ENCODE data around the gene SGMS1.
"Not testable (repeated sequence)": the region's sequence is repeated elsewhere in the genome, so short reads cannot be mapped to it uniquely, and the experiment has no call there.

The SGMS1 gene

DNA sequence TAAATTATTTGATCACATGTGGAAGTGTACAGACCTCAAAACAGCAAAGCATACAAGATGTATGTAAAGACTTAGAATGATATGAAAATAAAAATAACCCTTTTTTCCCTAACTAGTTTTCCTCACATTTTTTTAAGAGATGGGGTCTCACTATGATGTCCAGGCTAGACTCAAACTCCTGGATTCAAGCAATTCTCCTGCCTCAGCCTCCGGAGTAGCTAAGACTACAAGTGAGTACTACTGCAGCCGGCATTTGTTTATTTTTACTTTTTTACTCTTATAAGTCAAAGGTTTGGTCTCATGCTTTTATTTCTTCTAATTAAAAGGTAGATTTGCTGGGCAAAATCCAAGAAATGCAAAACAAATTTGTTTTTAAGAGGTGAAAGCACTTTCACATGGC, 248.0 kb downstream of the SGMS1 start:
- DNase-seq (ENCODE audit: low read depth in 3 of 3): no peak

DNA sequence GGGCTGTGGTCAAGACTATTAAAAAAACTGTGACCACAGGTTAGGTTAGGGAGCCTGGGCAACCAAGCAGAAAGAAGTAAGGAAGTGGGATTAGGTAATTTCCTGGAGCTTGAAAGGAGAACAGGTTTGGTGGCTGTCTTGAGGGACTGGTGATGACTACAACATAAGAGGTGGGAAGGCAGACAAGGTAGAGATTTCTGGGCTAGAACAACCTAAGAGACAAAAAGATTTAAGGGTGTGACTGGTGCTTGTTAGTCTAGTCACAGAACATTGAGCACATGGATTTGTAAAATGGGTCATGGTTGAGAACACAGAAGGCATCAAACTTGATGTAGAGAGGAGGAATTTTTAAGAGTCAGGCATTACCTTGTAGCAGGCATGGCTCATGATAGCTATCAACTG, 248.7 kb downstream of the SGMS1 start:
- no peak for DNase-seq (ENCODE audit: low read depth in 3 of 3)

DNA sequence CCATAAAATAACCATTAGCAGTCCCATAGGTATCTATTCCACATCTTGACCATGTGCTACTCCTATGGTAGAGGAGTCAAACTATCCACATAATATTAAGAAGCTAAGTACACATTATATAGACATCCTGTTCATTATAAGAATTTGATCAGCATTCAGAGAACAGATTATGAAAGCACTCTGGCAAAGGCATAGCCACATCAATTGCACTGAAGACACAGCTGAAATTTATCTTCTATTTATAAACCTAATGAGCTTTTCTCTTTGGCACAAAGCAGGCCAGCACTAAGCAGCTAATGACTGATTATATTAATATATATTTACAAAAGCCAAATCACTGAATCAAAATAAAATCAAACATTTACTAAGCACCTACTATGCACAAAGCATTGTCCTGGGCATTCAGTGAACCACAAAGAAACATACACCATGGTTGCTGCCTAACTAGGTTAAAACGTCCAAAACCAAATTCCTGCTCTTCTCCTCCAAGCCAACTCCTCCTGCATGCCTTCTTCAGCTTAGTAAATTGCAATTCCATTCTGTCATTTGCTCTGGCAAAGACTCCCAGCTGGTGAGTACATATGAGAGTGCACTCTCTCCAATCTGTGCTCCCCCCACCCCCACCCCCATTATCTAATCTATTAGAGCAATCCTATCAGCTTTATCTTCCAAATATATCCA, 249.8 kb downstream of the SGMS1 start:
- no peak for DNase-seq (ENCODE audit: low read depth in 3 of 3)

DNA sequence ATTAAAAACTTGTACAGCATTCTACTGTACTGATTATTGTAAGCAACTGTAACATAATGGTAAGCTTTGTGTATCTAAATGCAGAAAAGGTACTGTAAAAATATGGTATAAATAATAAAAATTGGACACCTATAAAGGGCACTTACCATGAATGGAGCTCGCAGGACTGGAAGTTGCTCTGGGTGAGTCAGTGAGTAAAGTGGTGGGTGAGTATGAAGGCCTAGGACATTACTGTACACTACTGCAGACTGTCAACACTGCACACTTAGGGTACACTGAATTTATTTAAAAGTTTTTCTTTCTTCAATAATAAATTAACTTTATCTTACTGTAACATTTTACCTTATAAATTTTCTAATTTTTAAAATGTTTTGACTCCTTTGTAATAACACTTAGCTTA, 253.8 kb downstream of the SGMS1 start:
- no peak for DNase-seq (ENCODE audit: low read depth in 3 of 3)

DNA sequence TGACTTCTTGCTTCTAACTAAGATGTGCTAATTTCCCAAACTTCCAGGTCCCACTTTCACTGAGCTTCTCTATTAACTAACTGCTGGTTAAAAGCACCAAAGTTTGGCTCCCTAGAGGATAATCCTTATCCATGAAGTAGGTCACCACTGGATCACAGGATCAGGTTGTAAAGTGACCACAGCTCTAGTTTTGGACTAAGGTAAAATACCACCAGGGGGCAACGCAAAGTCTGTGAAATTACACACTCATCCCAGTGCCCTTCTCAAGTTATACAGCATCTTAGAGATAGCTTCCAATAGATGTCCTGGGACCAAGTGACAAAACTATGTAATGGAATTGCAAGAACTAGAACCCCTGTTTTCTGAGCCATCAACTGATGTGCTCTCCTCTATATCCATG, 256.0 kb downstream of the SGMS1 start:
- no peak for DNase-seq (ENCODE audit: low read depth in 3 of 3)

DNA sequence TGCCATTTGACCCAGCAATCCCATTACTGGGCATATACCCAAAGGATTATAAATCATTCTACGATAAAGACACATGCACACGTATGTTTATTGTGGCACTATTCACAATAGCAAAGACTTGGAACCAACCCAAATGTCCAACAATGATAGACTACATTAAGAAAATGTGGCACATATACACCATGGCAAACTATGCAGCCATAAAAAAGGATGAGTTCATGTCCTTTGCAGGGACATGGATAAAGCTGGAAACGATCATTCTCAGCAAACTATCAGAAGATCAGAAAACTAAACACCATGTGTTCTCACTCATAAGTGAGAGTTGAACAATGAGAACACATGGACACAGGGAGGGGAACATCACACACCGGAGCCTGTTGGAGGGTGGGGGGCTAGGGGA, 257.3 kb downstream of the SGMS1 start:
- DNase-seq (ENCODE audit: low read depth in 3 of 3): not testable (repeated sequence)

DNA sequence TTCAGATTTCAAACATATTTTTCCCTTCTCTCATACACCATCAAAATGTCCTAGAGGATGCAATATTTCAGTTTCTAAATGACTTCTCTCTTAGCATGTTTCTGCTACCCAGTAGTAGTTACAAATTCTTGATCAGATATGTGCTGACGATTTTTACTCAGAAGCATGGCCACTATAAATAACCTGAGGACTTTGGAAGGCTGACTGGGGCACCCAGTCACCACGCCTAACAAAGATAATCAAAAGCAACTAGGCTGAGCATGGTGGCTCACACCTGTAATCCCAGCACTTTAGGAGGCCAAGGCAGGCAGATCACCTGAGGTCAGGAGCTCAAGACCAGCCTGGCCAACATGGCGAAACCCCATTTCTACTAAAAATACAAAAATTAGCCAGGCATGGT, 259.0 kb downstream of the SGMS1 start:
- not testable (repeated sequence) for DNase-seq (ENCODE audit: low read depth in 3 of 3)

DNA sequence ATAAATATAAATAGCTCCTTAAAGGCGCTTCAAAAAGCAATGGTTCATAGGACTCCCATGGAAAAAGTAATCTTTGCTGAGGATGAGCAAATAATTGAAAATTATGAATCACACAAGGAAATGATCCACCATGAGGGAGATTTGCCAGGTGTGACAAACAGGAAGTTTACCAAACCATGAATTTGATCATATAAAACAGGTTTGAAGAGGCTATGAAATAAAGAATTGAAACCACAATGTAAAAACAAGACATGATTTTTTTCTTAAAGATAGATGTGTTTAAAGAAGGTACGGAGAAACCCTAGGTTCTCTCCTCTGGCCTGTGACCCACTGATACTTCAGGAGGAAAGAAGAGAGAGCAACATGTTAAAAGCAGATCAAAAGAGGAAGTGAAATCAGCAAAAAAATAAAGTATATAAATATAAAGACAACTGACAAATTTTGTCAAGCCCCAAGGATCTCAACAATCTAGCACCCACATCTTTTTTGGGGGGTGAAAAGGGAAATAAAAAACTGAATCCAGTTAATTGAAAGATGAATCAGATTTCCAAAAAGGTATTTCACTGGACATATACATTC, 261.1 kb downstream of the SGMS1 start:
- no peak for DNase-seq (ENCODE audit: low read depth in 3 of 3)

DNA sequence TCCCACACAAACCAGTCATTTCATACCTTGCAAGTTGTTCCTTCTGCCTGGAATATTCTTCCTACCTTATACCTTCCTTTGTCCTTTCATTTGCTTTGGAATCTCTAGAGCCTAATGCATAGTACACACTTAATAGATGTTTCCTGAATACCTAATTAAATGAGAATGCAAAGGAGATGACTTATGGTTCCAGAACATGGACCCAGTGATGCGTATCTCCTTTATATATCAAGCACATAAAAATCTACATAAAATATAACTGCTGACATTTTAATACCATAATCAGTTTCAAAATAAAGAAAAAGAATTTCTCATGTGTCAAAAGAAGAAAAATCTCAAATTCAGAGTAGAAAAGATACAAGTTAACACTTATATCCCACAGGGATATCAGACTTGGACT, 261.8 kb downstream of the SGMS1 start:
- no peak for DNase-seq (ENCODE audit: low read depth in 3 of 3)

DNA sequence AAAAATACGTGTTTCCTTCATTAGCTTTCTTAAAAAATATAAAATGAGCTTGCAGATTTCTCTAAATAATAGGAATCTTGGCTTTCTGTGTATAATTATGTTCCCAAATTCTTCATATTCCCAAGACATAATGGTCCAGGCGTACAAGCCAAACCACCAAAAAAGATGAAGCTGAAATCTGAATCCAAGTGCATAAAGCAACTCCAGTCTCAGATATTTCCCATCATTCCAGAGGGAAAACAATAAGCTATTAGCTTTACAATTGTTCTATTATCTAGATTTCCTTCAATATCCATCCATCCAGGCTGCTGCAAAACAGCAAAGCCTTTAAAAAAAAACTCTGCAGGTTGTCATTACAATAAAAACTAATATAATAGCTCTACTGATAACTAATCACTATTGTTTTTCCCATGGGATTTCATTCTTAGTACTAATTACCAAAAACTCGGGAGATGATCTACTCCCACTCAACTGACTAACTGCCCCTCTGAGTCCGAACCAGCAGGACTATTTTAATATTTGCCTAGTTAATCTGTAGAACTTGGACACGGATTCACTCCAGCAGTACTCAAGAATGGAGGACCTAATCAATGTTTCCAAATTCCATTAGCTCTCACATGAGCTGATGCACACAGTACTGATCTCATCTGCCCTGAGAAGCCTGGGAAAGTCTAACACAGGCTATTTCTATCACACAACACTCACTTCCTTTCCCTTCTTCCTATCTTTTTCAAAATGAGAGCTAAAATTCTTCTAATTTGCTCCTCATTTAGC, 263.5 kb downstream of the SGMS1 start:
- no peak for DNase-seq (ENCODE audit: low read depth in 3 of 3)

DNA sequence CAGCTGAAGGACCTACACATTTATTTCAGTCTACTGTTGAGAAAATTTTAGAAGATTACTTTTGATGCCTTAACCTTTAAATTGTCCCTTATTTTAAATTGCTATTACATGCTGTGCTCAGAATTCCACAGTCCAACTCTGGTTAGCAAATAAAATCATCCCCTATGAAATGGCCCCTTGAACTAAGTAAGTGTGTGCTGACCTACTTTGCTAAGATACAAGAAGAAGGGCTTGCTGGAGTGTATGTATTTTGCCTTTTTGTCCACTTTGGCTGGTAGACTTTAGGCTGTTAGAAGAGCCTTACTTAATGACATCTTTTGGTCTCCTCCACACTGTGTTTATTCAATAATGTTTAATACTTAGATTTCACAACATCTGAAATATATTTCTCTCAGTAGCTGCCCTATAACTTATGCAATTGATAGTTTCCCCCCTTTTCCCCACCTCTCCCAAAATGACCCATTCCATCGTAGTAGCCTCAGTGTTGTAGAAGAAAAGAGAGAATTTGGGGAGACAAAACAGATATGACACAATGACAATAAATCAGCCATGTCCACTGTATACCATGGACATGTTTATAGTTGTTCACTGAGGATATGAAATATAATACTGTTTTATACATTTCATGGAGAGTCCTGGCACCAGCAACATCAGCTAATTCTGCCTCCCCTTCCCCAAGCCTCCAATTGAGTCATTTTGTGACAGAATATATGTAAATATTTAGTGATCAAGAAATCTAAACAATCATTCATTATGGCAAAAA, 264.6 kb downstream of the SGMS1 start:
- DNase-seq (ENCODE audit: low read depth in 3 of 3): no peak

DNA sequence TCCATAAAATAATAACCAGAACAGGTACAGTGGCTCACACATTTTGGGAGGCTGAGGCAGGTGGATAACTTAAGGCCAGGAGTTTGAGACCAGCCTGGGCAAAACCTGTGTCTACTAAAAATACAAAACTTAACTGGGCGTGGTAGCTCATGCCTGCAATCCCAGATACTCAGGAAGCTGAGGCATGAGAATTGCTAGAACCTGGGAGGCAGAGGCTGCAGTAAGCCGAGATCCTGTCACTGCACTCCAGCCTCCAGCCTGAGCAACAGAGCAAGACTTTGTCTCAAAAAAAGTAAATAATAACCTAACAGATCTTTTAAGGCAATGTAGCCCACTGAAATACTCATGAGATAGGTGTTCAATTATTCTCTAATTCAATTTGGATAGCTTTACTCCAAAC, 265.3 kb downstream of the SGMS1 start:
- DNase-seq (ENCODE audit: low read depth in 3 of 3): no peak

DNA sequence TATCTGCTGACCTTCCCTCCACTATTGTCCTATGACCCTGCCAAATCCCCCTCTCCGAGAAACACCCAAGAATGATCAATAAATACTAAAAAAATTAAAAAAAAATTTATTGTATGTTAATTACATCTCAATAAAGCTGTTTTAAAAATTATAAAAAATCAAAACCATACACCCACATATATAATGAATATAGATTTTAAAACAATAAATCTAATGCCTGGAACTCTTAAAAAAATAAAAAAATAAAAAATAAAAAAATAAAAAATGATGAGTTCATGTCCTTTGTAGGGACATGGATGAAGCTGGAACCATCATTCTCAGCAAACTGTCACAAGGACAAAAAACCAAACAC, 267.3 kb downstream of the SGMS1 start:
- DNase-seq (ENCODE audit: low read depth in 3 of 3): not testable (repeated sequence)

DNA sequence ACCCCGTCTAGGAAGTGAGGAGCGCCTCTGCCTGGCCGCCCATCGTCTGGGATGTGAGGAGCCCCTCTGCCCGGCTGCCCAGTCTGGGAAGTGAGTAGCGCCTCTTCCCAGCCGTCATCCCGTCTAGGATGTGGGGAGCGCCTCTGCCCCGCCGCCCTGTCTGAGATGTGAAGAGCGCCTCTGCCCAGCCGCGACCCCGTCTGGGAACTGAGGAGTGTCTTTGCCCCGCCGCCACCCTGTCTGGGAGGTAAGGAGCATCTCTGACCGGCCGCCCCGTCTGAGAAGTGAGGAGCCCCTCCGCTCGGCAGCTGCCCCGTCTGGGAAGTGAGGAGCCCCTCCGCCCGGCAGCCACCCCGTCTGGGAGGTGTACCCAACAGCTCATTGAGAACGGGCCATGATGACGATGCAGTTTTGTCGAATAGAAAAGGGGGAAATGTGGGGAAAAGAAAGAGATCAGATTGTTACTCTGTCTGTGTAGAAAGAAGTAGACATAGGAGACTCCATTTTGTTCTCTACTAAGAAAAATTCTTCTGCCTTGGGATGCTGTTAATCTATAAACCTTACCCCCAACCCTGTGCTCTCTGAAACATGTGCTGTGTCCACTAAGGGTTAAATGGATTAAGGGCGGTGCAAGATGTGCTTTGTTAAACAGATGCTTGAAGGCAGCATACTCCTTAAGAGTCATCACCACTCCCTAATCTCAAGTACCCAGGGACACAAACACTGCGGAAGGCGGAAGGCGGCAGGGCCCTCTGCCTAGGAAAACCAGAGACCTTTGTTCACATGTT, 267.9 kb downstream of the SGMS1 start:
- not testable (repeated sequence) for DNase-seq (ENCODE audit: low read depth in 3 of 3)

DNA sequence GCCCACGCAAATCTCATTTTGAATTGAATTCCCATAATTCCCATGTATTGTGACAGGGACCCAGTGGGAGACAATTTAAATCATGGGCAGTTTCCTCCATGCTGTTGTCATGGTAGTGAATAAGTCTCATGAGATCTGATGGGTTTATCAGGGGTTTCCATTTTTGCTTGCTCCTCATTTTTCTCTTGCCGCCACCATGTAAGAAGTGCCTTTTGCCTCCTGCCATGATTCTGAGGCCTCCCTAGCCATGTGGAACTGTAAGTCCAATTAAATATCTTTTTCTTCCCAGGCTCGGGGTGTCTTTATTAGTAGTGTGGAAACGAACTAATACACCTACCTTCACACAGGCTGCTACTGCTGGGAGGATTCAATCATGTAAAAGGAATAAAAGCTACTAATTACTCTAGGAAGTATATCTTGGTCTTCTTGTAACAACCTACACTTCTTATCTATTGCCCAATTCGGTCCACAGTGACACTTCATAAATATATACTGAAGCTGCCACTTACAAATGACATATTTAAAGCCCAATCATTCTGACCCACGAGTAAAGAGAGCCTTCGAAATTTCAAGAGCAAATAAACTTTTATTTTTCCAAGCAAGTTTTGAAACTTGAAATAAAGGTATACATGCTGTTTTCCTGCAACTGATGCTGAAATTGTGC, 272.1 kb downstream of the SGMS1 start:
- DNase-seq (ENCODE audit: low read depth in 3 of 3): no peak

DNA sequence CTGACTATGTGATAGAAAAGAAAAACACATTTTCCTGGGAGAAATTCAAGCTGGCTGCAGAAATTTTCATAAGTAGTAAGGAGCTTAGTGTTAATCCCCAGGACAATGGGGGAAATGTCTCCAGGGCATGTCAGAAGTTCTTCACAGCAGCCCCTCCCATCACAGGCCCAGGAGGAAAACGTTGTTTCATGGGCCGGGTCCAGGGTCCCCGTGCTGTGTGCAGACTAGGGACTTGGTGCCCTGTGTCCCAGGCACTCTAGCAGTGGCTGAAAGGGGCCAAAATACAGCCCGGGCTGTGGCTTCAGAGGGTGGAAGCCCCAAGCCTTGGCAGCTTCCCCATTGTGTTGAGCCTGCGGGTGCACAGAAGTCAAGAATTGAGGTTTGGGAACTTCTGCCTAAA, 273.4 kb downstream of the SGMS1 start:
- DNase-seq (ENCODE audit: low read depth in 3 of 3): no peak

DNA sequence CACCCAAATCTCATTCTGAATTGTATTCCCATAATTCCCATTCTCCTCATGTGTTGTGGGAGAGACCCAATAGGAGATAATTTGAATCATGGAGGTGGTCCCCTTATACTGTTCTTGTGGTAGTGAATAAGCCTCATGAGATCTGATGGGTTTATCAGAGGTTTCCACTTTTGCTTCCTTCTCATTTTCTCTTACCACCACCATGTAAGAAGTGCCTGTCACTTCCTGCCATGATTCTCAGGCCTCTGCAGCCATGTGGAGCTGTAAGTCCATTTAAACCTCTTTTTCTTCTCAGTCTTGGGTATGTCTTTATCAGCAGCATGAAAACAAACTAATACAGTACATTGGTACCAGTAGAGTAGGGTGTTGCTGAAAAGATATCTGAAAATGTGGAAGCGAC, 274.2 kb downstream of the SGMS1 start:
- DNase-seq (ENCODE audit: low read depth in 3 of 3): no peak

DNA sequence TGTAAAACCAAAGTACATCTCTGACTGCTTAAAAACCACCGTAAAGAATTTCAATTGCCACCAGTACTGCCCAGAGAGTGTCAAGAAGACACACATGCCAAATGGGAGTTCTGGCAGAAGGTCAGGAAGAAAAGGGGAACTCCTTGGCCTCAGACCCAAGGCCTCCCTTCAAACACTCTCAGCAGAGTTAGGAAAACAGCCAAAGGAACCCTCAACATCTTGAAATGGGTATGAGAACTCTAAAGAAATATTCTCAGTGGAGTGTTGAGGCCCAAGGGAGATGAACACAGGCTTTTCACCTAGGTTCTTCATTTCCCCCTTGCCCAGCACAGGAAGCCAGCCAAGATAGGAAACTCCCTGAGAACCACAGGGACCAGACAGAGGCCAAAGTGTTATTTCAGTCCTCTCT, 276.4 kb downstream of the SGMS1 start:
- DNase-seq (ENCODE audit: low read depth in 3 of 3): no peak

DNA sequence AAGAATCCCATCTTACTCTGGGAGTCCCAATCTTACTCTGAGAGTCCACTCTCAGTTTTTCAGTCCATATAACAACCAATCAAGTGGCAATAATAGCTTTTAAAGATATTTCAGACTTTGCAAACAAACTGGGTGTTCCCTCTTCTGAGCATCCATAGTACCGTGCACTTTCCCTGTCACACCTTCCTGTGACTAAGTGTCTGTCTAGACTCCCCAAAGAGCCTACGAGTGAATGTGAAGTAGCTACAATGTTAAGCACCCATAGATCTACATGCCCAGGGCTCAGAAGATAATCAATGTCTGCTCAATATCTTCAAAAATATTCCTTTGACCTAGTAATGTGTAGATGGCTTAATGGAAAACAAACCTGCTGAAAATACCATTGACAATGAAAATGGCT, 276.8 kb downstream of the SGMS1 start:
- no peak for DNase-seq (ENCODE audit: low read depth in 3 of 3)

DNA sequence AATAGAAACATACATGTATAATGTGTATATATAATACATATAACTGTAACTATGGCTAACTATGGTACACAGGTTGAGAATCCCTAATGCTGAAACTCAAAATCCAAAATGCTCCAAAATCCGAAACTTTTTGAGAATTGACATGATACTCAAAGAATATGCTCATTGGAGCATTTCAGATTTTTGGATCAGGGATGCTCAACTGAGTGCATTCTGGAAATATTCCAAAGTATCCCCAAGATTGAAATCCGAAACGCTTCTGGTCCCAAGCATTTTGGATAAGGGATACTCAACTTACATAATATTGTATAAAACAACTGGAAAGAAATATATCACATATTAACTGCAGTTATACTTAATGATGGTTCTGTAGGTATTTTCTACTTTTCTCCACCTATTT, 278.2 kb downstream of the SGMS1 start:
- no peak for DNase-seq (ENCODE audit: low read depth in 3 of 3)

DNA sequence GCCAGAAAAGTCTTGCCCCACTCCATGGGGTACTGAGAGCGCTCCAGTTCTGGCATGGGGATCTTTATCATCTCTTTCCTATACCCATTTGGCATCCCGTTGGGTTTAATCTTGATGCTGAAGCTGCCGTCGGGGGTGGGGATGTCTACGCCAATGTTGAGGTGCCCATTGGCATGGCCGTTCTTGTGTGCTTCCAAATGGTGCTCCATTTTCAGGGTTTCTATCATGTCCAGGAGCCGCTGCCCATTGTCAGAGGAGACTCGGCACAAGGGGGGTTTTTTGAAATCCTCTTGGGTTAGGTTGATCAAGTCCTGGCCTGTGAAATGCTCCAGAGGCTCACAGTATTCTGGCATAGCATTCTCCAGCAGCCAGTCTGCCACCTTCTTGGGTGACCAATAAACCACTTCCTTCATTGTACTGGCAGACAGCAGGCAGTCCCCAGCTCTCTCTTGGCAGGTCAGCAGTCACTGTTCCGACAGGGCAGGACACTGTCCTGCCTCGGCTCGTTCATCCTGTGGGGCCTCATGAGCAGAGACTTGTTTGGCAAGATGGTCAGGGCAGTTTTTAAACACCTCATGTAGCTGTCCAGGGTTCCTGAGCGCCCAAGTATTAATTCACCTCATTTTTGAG, 279.9 kb downstream of the SGMS1 start:
- no peak for DNase-seq (ENCODE audit: low read depth in 3 of 3)

Measured in stimulated activated CD4-positive, alpha-beta T cell treated with anti-CD3 and anti-CD28 coated beads, TNF-alpha, amount 100 ng/mL, for 4 hours (primary cell).